NCI-H1436 treated with DMSO at 0.1 percent for 48 hours (cell line): ENCODE data around the gene ELOVL5.
"Not testable (repeated sequence)": the region's sequence is repeated elsewhere in the genome, so short reads cannot be mapped to it uniquely, and the experiment has no call there.

ENCODE experiments used
- DNase-seq: peaks from one replicate; lab custom pipeline; 2025; lab: John Stamatoyannopoulos, UW

ELOVL5 gene

GRCh38 chr6:53304953-53305352 is 43.8 kb downstream of the ELOVL5 start:
- not testable (repeated sequence) for DNase-seq

GRCh38 chr6:53302678-53303360 is 45.9 kb downstream of the ELOVL5 start:
- no peak for DNase-seq

- no peak for DNase-seq
Observed at GRCh38 chr6:53301801-53302537, 46.8 kb downstream of the ELOVL5 start.

- no peak for DNase-seq
Observed at GRCh38 chr6:53300656-53301551, 47.8 kb downstream of the ELOVL5 start.

GRCh38 chr6:53299331-53300005 is 49.3 kb downstream of the ELOVL5 start:
- DNase-seq: no peak

- DNase-seq: no peak
Observed at GRCh38 chr6:53297004-53297403, 51.7 kb downstream of the ELOVL5 start.

GRCh38 chr6:53295176-53295575 is 53.6 kb downstream of the ELOVL5 start:
- DNase-seq: no peak

GRCh38 chr6:53294611-53295010 is 54.1 kb downstream of the ELOVL5 start:
- DNase-seq: no peak

- DNase-seq: no peak
Observed at GRCh38 chr6:53294095-53294494, 54.7 kb downstream of the ELOVL5 start.

- DNase-seq: no peak
Observed at GRCh38 chr6:53293691-53294090, 55.1 kb downstream of the ELOVL5 start.

- no peak for DNase-seq
Observed at GRCh38 chr6:53290537-53291510, 57.9 kb downstream of the ELOVL5 start.

GRCh38 chr6:53287336-53288225 is 61.2 kb downstream of the ELOVL5 start:
- DNase-seq: no peak

GRCh38 chr6:53284901-53285300 is 63.8 kb downstream of the ELOVL5 start:
- DNase-seq: no peak

- DNase-seq: no peak
Observed at GRCh38 chr6:53282741-53283140, 66.0 kb downstream of the ELOVL5 start.

- DNase-seq: no peak
Observed at GRCh38 chr6:53282234-53282633, 66.5 kb downstream of the ELOVL5 start.

GRCh38 chr6:53281518-53282215 is 67.1 kb downstream of the ELOVL5 start:
- DNase-seq: no peak

GRCh38 chr6:53280207-53280606 is 68.5 kb downstream of the ELOVL5 start:
- DNase-seq: no peak

- DNase-seq: no peak
Observed at GRCh38 chr6:53279293-53279692, 69.5 kb downstream of the ELOVL5 start.

GRCh38 chr6:53273370-53273769 is 75.4 kb downstream of the ELOVL5 start:
- DNase-seq: no peak
